HepG2 (cell line): Measurements from ENCODE around the gene UQCC2. TPM values are rescaled to one million over a fixed set of nuclear protein-coding genes. Genes with fewer than 3 reads are reported as not detected.

Source experiments
- ATAC-seq: fragments of 200-7000 bp; cut with Tn5 transposase; 3 replicates; pipeline ENCODE4 v1.9.1; 2020; ENCODE audit warnings: mild to moderate bottlenecking, moderate library complexity
- BruUV-seq: library from RNA; stranded (reverse); fragments of 400-500 nt; replicated peaks from 2 replicates; lab custom pipeline; 2021; lab: Mats Ljungman, UMichigan
- CTCF ChIA-PET: fragments of 300-600 bp; formaldehyde crosslinking; extraction: SDS; loops from one replicate; lab custom pipeline; 2021; ENCODE audit warnings: low total read pairs, inconsistent platforms, low intra/inter-chr PET ratio; lab: Yijun Ruan, JAX
- POLR2A ChIA-PET: fragments of 350-600 bp; sonication (Branson Sonifier 250); formaldehyde crosslinking; loops from one replicate; lab custom pipeline; 2020; ENCODE audit warnings: antibody characterized with exemption, inconsistent platforms; lab: Yijun Ruan, JAX
- DNase-seq: peaks from one replicate; pipeline ENCODE4 v3.0.0-alpha.2; 2015; ENCODE audit warnings: low spot score
- FAIRE-seq: peaks from 3 replicates; lab custom pipeline; 2011; peaks lifted over from hg19 to GRCh38; lab: Jason Lieb, UNC
- H2AFZ ChIP-seq: one replicate; pipeline ENCODE4 v1.6.1; 2011; ENCODE audit warnings: low read length, inconsistent platforms
- H3K27ac ChIP-seq: fragments of 300-600 bp; 3 replicates; pipeline ENCODE4 v1.8.0; 2011; ENCODE audit warnings: mixed run types, mild to moderate bottlenecking, mixed read lengths, low read length, inconsistent platforms; ENCODE audit not compliant: insufficient read depth; ENCODE audit errors: extremely low read length
- H3K27me3 ChIP-seq, 2 experiments: fragments of 200-600 bp in 1 of 2; 2 replicates in 1 of 2; 3 replicates in 1 of 2; pipeline versions ENCODE4 v1.6.0 to v1.8.0; 2011; ENCODE audit warnings: low read length in 2 of 2, mild to moderate bottlenecking in 2 of 2, moderate library complexity in 2 of 2, inconsistent platforms in 1 of 2; ENCODE audit not compliant: insufficient read depth in 2 of 2, control insufficient read depth in 1 of 2
- H3K36me3 ChIP-seq, 2 experiments: fragments of 200-600 bp in 1 of 2; replicated peaks in 1 of 2; 2 replicates in 1 of 2; 3 replicates in 1 of 2; pipeline versions ENCODE4 v1.5.1 to v1.8.0; 2011; ENCODE audit warnings: low read length in 2 of 2, inconsistent platforms in 1 of 2; ENCODE audit not compliant: insufficient read depth in 2 of 2, control insufficient read depth in 1 of 2
- H3K4me1 ChIP-seq: 2 replicates; pipeline ENCODE4 v1.5.1; 2012; ENCODE audit warnings: low read length, inconsistent platforms; ENCODE audit not compliant: insufficient read depth
- H3K4me2 ChIP-seq: 2 replicates; pipeline ENCODE4 v1.6.0; 2011; ENCODE audit warnings: low read depth, low read length, inconsistent platforms
- H3K4me3 ChIP-seq, 3 experiments: fragments of 200-600 bp in 1 of 3; sonication (generic), shearing (Covaris generic) in 1 of 3; replicated peaks in 1 of 3; 2 replicates each; pipeline ENCODE4 v1.5.1; 2011 to 2016; ENCODE audit warnings: low read length in 3 of 3, inconsistent platforms in 2 of 3, low read depth in 2 of 3, mild to moderate bottlenecking in 2 of 3, control low read depth in 1 of 3, mixed read lengths in 1 of 3; ENCODE audit not compliant: insufficient read depth in 1 of 3
- H3K79me2 ChIP-seq: one replicate; pipeline ENCODE4 v1.6.1; 2011; ENCODE audit warnings: low read length, inconsistent platforms; ENCODE audit not compliant: insufficient read depth
- H3K9ac ChIP-seq: 2 replicates; pipeline ENCODE4 v1.6.0; 2011; ENCODE audit warnings: mild to moderate bottlenecking, low read depth, low read length, inconsistent platforms; ENCODE audit not compliant: insufficient read depth
- H3K9me3 ChIP-seq: 2 replicates; pipeline ENCODE4 v1.5.1; 2012; ENCODE audit warnings: mild to moderate bottlenecking, low read length
- H4K20me1 ChIP-seq: 2 replicates; pipeline ENCODE4 v1.6.0; 2011; ENCODE audit warnings: inconsistent platforms, mild to moderate bottlenecking, low read length, moderate library complexity; ENCODE audit not compliant: insufficient read depth
- DZIP1 ChIP-seq: sonication (generic); formaldehyde crosslinking; IDR thresholded peaks from 2 replicates; pipeline ENCODE4 v1.5.0; 2020; ENCODE audit warnings: mild to moderate bottlenecking, missing genetic modification reagents
- ESRRA ChIP-seq: sonication (generic); formaldehyde crosslinking; IDR thresholded peaks from 2 replicates; pipeline ENCODE4 v1.5.1; 2020; ENCODE audit warnings: mild to moderate bottlenecking, low read depth, missing genetic modification reagents
- HMG20A ChIP-seq: IDR thresholded peaks from 2 replicates; pipeline ENCODE4 v1.6.1; 2016; ENCODE audit warnings: borderline replicate concordance
- SMYD3 ChIP-seq: sonication (generic); formaldehyde crosslinking; IDR thresholded peaks from 2 replicates; pipeline ENCODE4 v1.8.1; 2023; ENCODE audit warnings: mild to moderate bottlenecking, missing genetic modification reagents
- SNAI1 ChIP-seq: sonication (generic); formaldehyde crosslinking; IDR thresholded peaks from 2 replicates; pipeline ENCODE4 v1.5.0; 2020; ENCODE audit warnings: mild to moderate bottlenecking, missing genetic modification reagents, borderline replicate concordance
- TGIF2 ChIP-seq: IDR thresholded peaks from 2 replicates; pipeline ENCODE4 v1.6.1; 2016; ENCODE audit warnings: control low read depth, missing compliant biosample characterization
- YEATS4 ChIP-seq: sonication (generic); formaldehyde crosslinking; IDR thresholded peaks from 2 replicates; pipeline ENCODE4 v1.4.0; 2020; ENCODE audit warnings: missing genetic modification reagents, borderline replicate concordance
- ZFP62 ChIP-seq: sonication (generic); formaldehyde crosslinking; IDR thresholded peaks from 2 replicates; pipeline ENCODE4 v1.4.0; 2020; ENCODE audit warnings: missing genetic modification reagents
- ZNF512B ChIP-seq: sonication (generic); formaldehyde crosslinking; IDR thresholded peaks from 2 replicates; pipeline ENCODE4 v1.5.1; 2020; ENCODE audit warnings: missing genetic modification reagents, mild to moderate bottlenecking, borderline replicate concordance
- ZNF790 ChIP-seq: sonication (generic); formaldehyde crosslinking; IDR thresholded peaks from 2 replicates; pipeline ENCODE4 v1.8.0; 2022; ENCODE audit warnings: missing genetic modification reagents, mild to moderate bottlenecking, borderline replicate concordance
- WGBS: methylation state at CpG from one replicate; pipeline ENCODE4 v1.1.6; 2017; ENCODE audit warnings: low lambda C conversion rate; 5-methylcytosine and 5-hydroxymethylcytosine counted together
- in situ Hi-C: cut with HindIII; loops from 2 replicates; pipeline ENCODE4 v1.10.0; 2017; ENCODE audit warnings: low pct_unique_long_range_greater_than_20kb; ENCODE audit not compliant: extremely low pct_ligation_motif_present
- intact Hi-C: fragments of 100-400 bp; cut with micrococcal nuclease; formaldehyde crosslinking; loops from one replicate; pipeline ENCODE4 v1.10.0; 2022; ENCODE audit not compliant: unreplicated experiment
- polyA plus RNA-seq, 8 experiments: library from polyadenylated mRNA; depleted of rRNA in 3 of 8; stranded (reverse) in 7 of 8; unstranded in 1 of 8; fragments of >200 nt; fragmentation: Illumina TruSeq in 4 of 8; extraction: Trizol in 4 of 8; gene quantifications; 2 replicates each; pipeline versions ENCODE4 v1.2.1 to v1.2.3, GENCODE V29; 2011 to 2016; ENCODE audit warnings: low read depth in 4 of 8, missing spikeins in 1 of 8, mixed read lengths in 1 of 8; ENCODE audit not compliant: insufficient read depth in 1 of 8
- total RNA-seq, 5 experiments: library from RNA; depleted of rRNA; stranded (reverse); fragments of >200 nt; fragmentation: Illumina TruSeq; extraction: Trizol; gene quantifications; 2 replicates each; pipeline ENCODE4 v1.2.3, GENCODE V29; 2016; ENCODE audit warnings: low read depth in 1 of 5
- TF ChIP-seq, protein P1 (sequence below): sonication (generic); formaldehyde crosslinking; IDR thresholded peaks from 2 replicates; pipeline ENCODE4 v1.4.0; 2020; ENCODE audit warnings: missing genetic modification reagents, mild to moderate bottlenecking, borderline replicate concordance
- TF ChIP-seq, protein P2 (sequence below): sonication (generic); formaldehyde crosslinking; IDR thresholded peaks from 2 replicates; pipeline ENCODE4 v1.9.0; 2022; ENCODE audit warnings: missing genetic modification reagents, mild to moderate bottlenecking, borderline replicate concordance

UQCC2 gene
- total and polyA plus RNA-seq, 2 of the 13 experiments (the other 11 are each of a cell fraction or from before 2014, with no cell fraction given): 82.4 to 238 TPM

GRCh38 chr6:33722103-33722623 lies 10.7 kb upstream of the UQCC2 start (continued):
- TF ChIP-seq ZNF790 (CRISPR knock-in tag) (no peak), ZFP62 (CRISPR knock-in tag) (no peak)
- TF ChIP-seq, protein P1, sequence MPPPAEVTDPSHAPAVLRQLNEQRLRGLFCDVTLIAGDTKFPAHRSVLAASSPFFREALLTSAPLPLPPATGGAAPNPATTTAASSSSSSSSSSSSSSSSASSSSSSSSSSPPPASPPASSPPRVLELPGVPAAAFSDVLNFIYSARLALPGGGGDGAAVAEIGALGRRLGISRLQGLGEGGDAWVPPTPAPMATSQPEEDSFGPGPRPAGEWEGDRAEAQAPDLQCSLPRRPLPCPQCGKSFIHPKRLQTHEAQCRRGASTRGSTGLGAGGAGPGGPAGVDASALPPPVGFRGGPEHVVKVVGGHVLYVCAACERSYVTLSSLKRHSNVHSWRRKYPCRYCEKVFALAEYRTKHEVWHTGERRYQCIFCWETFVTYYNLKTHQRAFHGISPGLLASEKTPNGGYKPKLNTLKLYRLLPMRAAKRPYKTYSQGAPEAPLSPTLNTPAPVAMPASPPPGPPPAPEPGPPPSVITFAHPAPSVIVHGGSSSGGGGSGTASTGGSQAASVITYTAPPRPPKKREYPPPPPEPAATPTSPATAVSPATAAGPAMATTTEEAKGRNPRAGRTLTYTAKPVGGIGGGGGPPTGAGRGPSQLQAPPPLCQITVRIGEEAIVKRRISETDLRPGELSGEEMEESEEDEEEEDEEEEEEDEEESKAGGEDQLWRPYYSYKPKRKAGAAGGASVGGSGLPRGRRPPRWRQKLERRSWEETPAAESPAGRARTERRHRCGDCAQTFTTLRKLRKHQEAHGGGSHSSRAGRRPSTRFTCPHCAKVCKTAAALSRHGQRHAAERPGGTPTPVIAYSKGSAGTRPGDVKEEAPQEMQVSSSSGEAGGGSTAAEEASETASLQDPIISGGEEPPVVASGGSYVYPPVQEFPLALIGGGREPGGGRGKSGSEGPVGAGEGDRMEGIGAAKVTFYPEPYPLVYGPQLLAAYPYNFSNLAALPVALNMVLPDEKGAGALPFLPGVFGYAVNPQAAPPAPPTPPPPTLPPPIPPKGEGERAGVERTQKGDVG (CRISPR knock-in tag): no peak
- TF ChIP-seq, protein P2, sequence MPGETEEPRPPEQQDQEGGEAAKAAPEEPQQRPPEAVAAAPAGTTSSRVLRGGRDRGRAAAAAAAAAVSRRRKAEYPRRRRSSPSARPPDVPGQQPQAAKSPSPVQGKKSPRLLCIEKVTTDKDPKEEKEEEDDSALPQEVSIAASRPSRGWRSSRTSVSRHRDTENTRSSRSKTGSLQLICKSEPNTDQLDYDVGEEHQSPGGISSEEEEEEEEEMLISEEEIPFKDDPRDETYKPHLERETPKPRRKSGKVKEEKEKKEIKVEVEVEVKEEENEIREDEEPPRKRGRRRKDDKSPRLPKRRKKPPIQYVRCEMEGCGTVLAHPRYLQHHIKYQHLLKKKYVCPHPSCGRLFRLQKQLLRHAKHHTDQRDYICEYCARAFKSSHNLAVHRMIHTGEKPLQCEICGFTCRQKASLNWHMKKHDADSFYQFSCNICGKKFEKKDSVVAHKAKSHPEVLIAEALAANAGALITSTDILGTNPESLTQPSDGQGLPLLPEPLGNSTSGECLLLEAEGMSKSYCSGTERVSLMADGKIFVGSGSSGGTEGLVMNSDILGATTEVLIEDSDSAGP (CRISPR knock-in tag): no peak

- no peaks in the 10 kb centered on the region for H3K36me3 ChIP-seq
- H2AFZ ChIP-seq: no peak overlapping the region
- FAIRE-seq (no peak), ATAC-seq (no peak), DNase-seq (no peak)
- no TSS peak for BruUV-seq
- no peak overlapping the region for H3K27ac ChIP-seq
- ChIA-PET POLR2A (interaction anchor here (1.8 kb wide), 2 partner anchors 10 kb away, joined by 9 read pairs; partner anchors contain the start of gene UQCC2), CTCF (no interaction called here)
- H3K27me3 ChIP-seq: 0 out of 5 replicates have a peak, but pooled peaks cover 0 to 11% of the 10 kb centered on the region in 2 experiments
- no peak overlapping the region for H3K4me2 ChIP-seq
- no peaks in the 10 kb centered on the region for H4K20me1 ChIP-seq
- WGBS: 64% methylated on average over 5 of the region's 5 CpGs
- H3K4me3 ChIP-seq: no peak overlapping the region
- no peak overlapping the region for H3K9ac ChIP-seq
- H3K4me1 ChIP-seq: peaks cover 14% of the 10 kb centered on the region
- in situ Hi-C loops: no loop called here
- H3K79me2 ChIP-seq: no peaks in the 10 kb centered on the region
- H3K9me3 ChIP-seq: no peaks in the 10 kb centered on the region
- intact Hi-C loops: no loop called here
- no peak for TF ChIP-seq HMG20A (CRISPR knock-in tag)
- no peak for TF ChIP-seq SMYD3 (CRISPR knock-in tag)
- TF ChIP-seq ESRRA: no peak
- no peak for TF ChIP-seq YEATS4 (CRISPR knock-in tag)
- no peak for TF ChIP-seq TGIF2 (CRISPR knock-in tag)
- no peak for TF ChIP-seq ZNF512B
- TF ChIP-seq DZIP1 (CRISPR knock-in tag): no peak
- no peak for TF ChIP-seq SNAI1 (CRISPR knock-in tag)
These were observed 10.0 kb upstream of the UQCC2 start for GRCh38 chr6:33721508-33721907.
